Kidney (tissue), 14 donors: ENCODE data around the gene CNTN1. TPM values are rescaled to one million over a fixed set of nuclear protein-coding genes. Genes with fewer than 3 reads are reported as not detected.
A peak's percentile ranks its signal among the peaks of the same experiment; 100 is the strongest.

Experiments used
- DNase-seq, 5 donors: peaks; one replicate each; pipeline ENCODE4 v3.0.0-alpha.2; 2013 to 2020
- FAIRE-seq: peaks from 2 replicates; lab custom pipeline; 2012; peaks lifted over from hg19 to GRCh38; lab: Jason Lieb, UNC
- H3K27ac ChIP-seq, 2 donors: one replicate each; pipeline ENCODE4 v1.7.0; 2013; ENCODE audit warnings: low read depth in 2 of 2, low read length in 2 of 2, inconsistent platforms in 1 of 2
- H3K27me3 ChIP-seq: one replicate; pipeline ENCODE4 v1.7.1; 2013; ENCODE audit warnings: low read length, inconsistent platforms; ENCODE audit not compliant: control insufficient read depth, insufficient read depth
- H3K36me3 ChIP-seq, 3 donors: one replicate each; pipeline versions ENCODE4 v1.7.0 to v1.7.1; 2013; ENCODE audit warnings: low read length in 3 of 3, control low read depth in 1 of 3, inconsistent platforms in 1 of 3; ENCODE audit not compliant: insufficient read depth in 3 of 3, control insufficient read depth in 2 of 3
- H3K4me1 ChIP-seq, 3 donors: one replicate each; pipeline versions ENCODE4 v1.7.0 to v1.7.1; 2013; ENCODE audit warnings: low read length in 3 of 3, inconsistent platforms in 1 of 3, low read depth in 1 of 3; ENCODE audit not compliant: control insufficient read depth in 2 of 3, insufficient read depth in 2 of 3
- H3K4me3 ChIP-seq, 3 donors: one replicate each; pipeline versions ENCODE4 v1.7.0 to v1.8.1; 2013; ENCODE audit warnings: low read length in 3 of 3, control low read depth in 1 of 3, inconsistent platforms in 1 of 3
- H3K9ac ChIP-seq, 3 donors: one replicate each; pipeline versions ENCODE4 v1.7.0 to v1.7.1; 2013; ENCODE audit warnings: low read length in 3 of 3, control low read depth in 1 of 3, inconsistent platforms in 1 of 3
- H3K9me3 ChIP-seq, 3 donors: one replicate each; pipeline versions ENCODE4 v1.7.0 to v1.7.1; 2013; ENCODE audit warnings: low read length in 3 of 3, control low read depth in 1 of 3, inconsistent platforms in 1 of 3; ENCODE audit not compliant: control insufficient read depth in 2 of 3, insufficient read depth in 1 of 3
- CTCF ChIP-seq: IDR thresholded peaks from 3 replicates; pipeline ENCODE4 v1.5.1; 2012; ENCODE audit warnings: mild to moderate bottlenecking, moderate library complexity, borderline replicate concordance; ENCODE audit not compliant: insufficient read depth; ENCODE audit errors: extremely low read depth
- intact Hi-C: fragments of 100-400 bp; cut with DNase I; formaldehyde crosslinking; loops from one replicate; pipeline ENCODE4 v1.11.1; 2022
- polyA plus RNA-seq: library from polyadenylated mRNA; stranded (reverse); fragments of 350-450 nt; fragmentation: Illumina TruSeq; extraction: RNeasy Lipid Tissue Mini Kit (QIAGEN cat#74804); gene quantifications from one replicate; pipeline ENCODE4 v1.2.3, GENCODE V29; 2014; ENCODE audit warnings: low read depth, low replicate concordance; ENCODE audit not compliant: insufficient read depth
- total RNA-seq: library from RNA; stranded (reverse); fragmentation: NEBNext Ultra II Directional; extraction: Animal tissue kit (Norgen Biotek cat#: 25700); gene quantifications from one replicate; pipeline ENCODE4 v1.2.1, GENCODE V29; 2021
- donor health status: control.
- donor health status: control.
- donor health status: control.
- donor health status: control.
- donor health status: control.
- donor health status: DM: yes; HTN: yes; CAD: no.
- donor health status: Normal renal cell carcinoma (clear cell type).

The CNTN1 gene
- total and polyA plus RNA-seq, 2 donors from 2014 or later = 6.3 to 9.9 TPM

DNA sequence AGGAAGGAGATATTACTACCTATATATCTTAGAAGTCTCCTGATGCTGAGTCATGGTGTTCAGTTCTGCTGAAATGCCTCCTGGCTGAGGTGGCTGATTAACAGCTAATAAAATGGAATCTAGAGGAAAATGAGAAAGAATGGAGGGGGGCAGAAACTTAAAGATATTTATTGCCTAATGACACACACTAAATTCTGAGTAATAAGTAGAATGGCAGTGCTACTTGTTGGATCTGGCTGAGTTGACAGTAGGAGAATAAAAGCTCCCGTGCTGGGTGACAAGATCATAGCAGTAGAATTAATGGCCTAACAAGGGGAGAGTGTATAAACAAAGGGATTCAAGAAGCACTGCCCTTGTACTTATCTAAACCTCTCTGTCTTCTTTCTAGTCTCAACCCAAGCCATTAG lies 137.5 kb downstream of the CNTN1 start:
- Histone ChIP-seq H3K36me3 (no peaks in the 10 kb centered on the region), H3K4me1 (no peaks in the 10 kb centered on the region), H3K4me3 (no peak overlapping the region), H3K9me3 (no peaks in the 10 kb centered on the region), H3K27me3 (no peaks in the 10 kb centered on the region), H3K9ac (no peak overlapping the region), H3K27ac (no peak overlapping the region)
- no peak for TF ChIP-seq CTCF
- no peak for FAIRE-seq
- peak in 2 of 5 donors; percentile 53 to 65 for DNase-seq
- intact Hi-C loops = no loop called here

DNA sequence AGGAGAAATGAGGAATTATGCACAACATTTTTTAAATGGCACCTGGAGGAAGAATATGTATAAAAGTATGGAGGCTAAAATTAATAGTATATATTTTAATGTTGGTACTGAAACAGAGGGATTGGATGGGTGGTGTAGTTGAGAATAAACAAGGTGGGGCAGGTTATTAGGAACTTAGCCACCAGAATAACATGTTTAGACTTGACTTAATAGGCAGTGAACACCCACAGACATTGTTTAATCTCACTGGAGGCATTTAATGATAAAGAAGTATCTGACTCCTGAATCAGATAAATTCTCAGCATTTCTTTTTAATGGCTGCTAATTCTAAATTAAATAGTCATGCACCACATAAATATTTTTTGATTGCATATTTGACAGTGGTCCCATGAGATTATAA lies 139.7 kb downstream of the CNTN1 start:
- intact Hi-C loops = no loop called here
- no peak for TF ChIP-seq CTCF
- FAIRE-seq = no peak

DNA sequence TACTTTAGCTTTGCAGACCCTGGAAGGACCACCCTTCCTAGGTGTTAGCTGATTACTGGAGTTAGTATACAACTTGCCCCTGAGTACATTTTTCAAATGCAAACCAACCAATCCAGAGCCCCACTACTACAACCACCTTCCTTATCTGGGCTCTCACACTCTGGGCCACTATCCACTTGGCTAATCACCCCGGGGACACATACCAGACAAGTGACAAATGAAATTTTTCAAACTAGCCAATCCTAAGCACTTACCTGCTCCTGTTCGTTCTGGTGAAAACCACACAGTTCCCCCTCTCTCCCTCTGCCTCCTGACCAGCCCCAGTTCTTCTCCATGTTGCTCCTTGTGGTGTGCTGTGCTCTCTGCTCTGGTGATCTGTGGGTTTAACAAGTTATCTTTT lies 140.4 kb downstream of the CNTN1 start:
- H3K27ac ChIP-seq = no peak overlapping the region
- no peaks in the 10 kb centered on the region for H3K4me1 ChIP-seq
- intact Hi-C loops = no loop called here
- no peak for TF ChIP-seq CTCF
- H3K9ac ChIP-seq = no peak overlapping the region
- H3K27me3 ChIP-seq = no peaks in the 10 kb centered on the region
- H3K9me3 ChIP-seq = no peaks in the 10 kb centered on the region
- DNase-seq (no peak), FAIRE-seq (no peak)
- no peaks in the 10 kb centered on the region for H3K36me3 ChIP-seq
- H3K4me3 ChIP-seq = no peak overlapping the region

More for the DNA sequence above, 139.7 kb downstream of the CNTN1 start:
- DNase-seq = no peak
- Histone ChIP-seq H3K27me3 (no peaks in the 10 kb centered on the region), H3K9ac (no peak overlapping the region), H3K4me1 (no peaks in the 10 kb centered on the region), H3K4me3 (no peak overlapping the region), H3K9me3 (no peaks in the 10 kb centered on the region), H3K36me3 (no peaks in the 10 kb centered on the region), H3K27ac (no peak overlapping the region)

- no peaks in the 10 kb centered on the region for H3K36me3 ChIP-seq
- DNase-seq (no peak), FAIRE-seq (no peak)
- no peak overlapping the region for H3K27ac ChIP-seq
- H3K9me3 ChIP-seq = no peaks in the 10 kb centered on the region
- TF ChIP-seq CTCF = no peak
- intact Hi-C loops = no loop called here
- H3K9ac ChIP-seq = no peak overlapping the region
- H3K4me1 ChIP-seq = no peaks in the 10 kb centered on the region
- H3K4me3 ChIP-seq = no peak overlapping the region
- no peaks in the 10 kb centered on the region for H3K27me3 ChIP-seq
These were observed 141.6 kb downstream of the CNTN1 start for GRCh38 chr12:40833818-40834217.
